SK-N-SH (cell line): Measurements from ENCODE around the gene KIF13A. TPM values are rescaled to one million over a fixed set of nuclear protein-coding genes. Genes with fewer than 3 reads are reported as not detected.
"Not testable (repeated sequence)": the region's sequence is repeated elsewhere in the genome, so short reads cannot be mapped to it uniquely, and the experiment has no call there.

Source experiments
- CTCF ChIA-PET: fragments of 300-600, 350-600 bp; formaldehyde crosslinking; extraction: SDS; loops from one replicate; lab custom pipeline; 2021; lab: Yijun Ruan, JAX
- POLR2A ChIA-PET: fragments of 350-600 bp; sonication (Branson Sonifier 250); formaldehyde crosslinking; extraction: SDS; loops from one replicate; lab custom pipeline; 2020; ENCODE audit warnings: antibody characterized with exemption, inconsistent platforms; lab: Yijun Ruan, JAX
- DNase-seq: peaks from one replicate; pipeline ENCODE4 v3.0.0; 2012
- H2AFZ ChIP-seq: fragments of 200-600 bp; sonication (generic); 2 replicates; pipeline ENCODE4 v1.8.1; 2016; ENCODE audit warnings: antibody characterized with exemption, mild to moderate bottlenecking, low read depth
- H3F3A ChIP-seq: fragments of 200-600 bp; sonication (generic); replicated peaks from 2 replicates; pipeline ENCODE3; 2016; ENCODE audit warnings: antibody characterized with exemption, mild to moderate bottlenecking; ENCODE audit not compliant: insufficient read depth
- H3K27ac ChIP-seq, 2 experiments: fragments of 200-500 bp in 1 of 2; fragments of 200-600 bp in 1 of 2; sonication (Bioruptor generic) in 1 of 2; sonication (generic), shearing (Covaris generic) in 1 of 2; 2 replicates each; pipeline versions ENCODE4 v1.5.1 to v1.6.1; 2014 to 2016; ENCODE audit warnings: low read depth in 2 of 2, inconsistent platforms in 1 of 2, low read length in 1 of 2, mild to moderate bottlenecking in 1 of 2, mixed read lengths in 1 of 2
- H3K27me3 ChIP-seq: fragments of 200-600 bp; sonication (generic), shearing (Covaris generic); 2 replicates; pipeline ENCODE4 v1.6.1; 2016; ENCODE audit warnings: mixed run types; ENCODE audit not compliant: insufficient read depth
- H3K36me3 ChIP-seq, 2 experiments: fragments of 200-500 bp in 1 of 2; fragments of 200-600 bp in 1 of 2; sonication (Bioruptor generic) in 1 of 2; sonication (generic) in 1 of 2; replicated peaks in 1 of 2; 2 replicates each; pipeline versions ENCODE3 to v1.5.1; 2014 to 2016; ENCODE audit warnings: low read length in 1 of 2, mild to moderate bottlenecking in 1 of 2; ENCODE audit not compliant: insufficient read depth in 2 of 2, control insufficient read depth in 1 of 2
- H3K4me1 ChIP-seq, 2 experiments: fragments of 200-500 bp in 1 of 2; fragments of 200-600 bp in 1 of 2; sonication (Bioruptor generic) in 1 of 2; sonication (generic), shearing (Covaris generic) in 1 of 2; 2 replicates each; pipeline versions ENCODE4 v1.5.1 to v1.6.1; 2014 to 2016; ENCODE audit warnings: low read depth in 1 of 2, low read length in 1 of 2, mixed run types in 1 of 2; ENCODE audit not compliant: insufficient read depth in 2 of 2, control insufficient read depth in 1 of 2
- H3K4me2 ChIP-seq: fragments of 200-600 bp; sonication (generic), shearing (Covaris generic); 2 replicates; pipeline ENCODE4 v1.6.1; 2017; ENCODE audit warnings: mixed run types
- H3K4me3 ChIP-seq, 2 experiments: fragments of 200-500 bp in 1 of 2; fragments of 200-600 bp in 1 of 2; sonication (Bioruptor generic) in 1 of 2; sonication (generic), shearing (Covaris generic) in 1 of 2; 2 replicates each; pipeline versions ENCODE4 v1.5.1 to v1.8.1; 2014 to 2016; ENCODE audit warnings: low read depth in 2 of 2, inconsistent platforms in 1 of 2, low read length in 1 of 2, mild to moderate bottlenecking in 1 of 2, mixed read lengths in 1 of 2, moderate library complexity in 1 of 2
- H3K79me2 ChIP-seq: fragments of 200-600 bp; sonication (generic); 2 replicates; pipeline ENCODE4 v1.8.1; 2017; ENCODE audit warnings: mild to moderate bottlenecking; ENCODE audit not compliant: insufficient read depth
- H3K9ac ChIP-seq: fragments of 200-600 bp; sonication (generic); 2 replicates; pipeline ENCODE4 v1.6.1; 2017; ENCODE audit warnings: mixed run types
- H3K9me2 ChIP-seq: fragments of 200-600 bp; sonication (generic); 2 replicates; pipeline ENCODE4 v1.6.1; 2017; ENCODE audit warnings: mixed run types
- H3K9me3 ChIP-seq: fragments of 200-600 bp; sonication (generic); 2 replicates; pipeline ENCODE4 v1.6.1; 2017; ENCODE audit warnings: mixed run types, mild to moderate bottlenecking, moderate library complexity
- H4K20me1 ChIP-seq: fragments of 200-600 bp; sonication (generic); 2 replicates; pipeline ENCODE4 v1.6.1; 2017; ENCODE audit warnings: mild to moderate bottlenecking, mixed run types; ENCODE audit not compliant: insufficient read depth
- CHD2 ChIP-seq: fragments of 150-350 bp; IDR thresholded peaks from 2 replicates; pipeline ENCODE4 v1.6.1; 2018; ENCODE audit warnings: low read length; ENCODE audit not compliant: partially characterized antibody
- ELF1 ChIP-seq: IDR thresholded peaks from 2 replicates; pipeline ENCODE4 v1.4.0; 2012
- FOSL2 ChIP-seq: IDR thresholded peaks from 2 replicates; pipeline ENCODE4 v1.4.0; 2012; ENCODE audit warnings: low read depth, mild to moderate bottlenecking, moderate library complexity, borderline replicate concordance
- FOXJ3 ChIP-seq: sonication (generic); formaldehyde crosslinking; IDR thresholded peaks from 2 replicates; pipeline ENCODE4 v1.5.1; 2020; ENCODE audit warnings: mild to moderate bottlenecking, missing genetic modification reagents
- MXI1 ChIP-seq: IDR thresholded peaks from 2 replicates; pipeline ENCODE4 v1.6.1; 2012; ENCODE audit warnings: mild to moderate bottlenecking, low read depth, low read length, improper control_type of control experiment
- NFIC ChIP-seq: IDR thresholded peaks from 2 replicates; pipeline ENCODE4 v1.4.0; 2012; ENCODE audit warnings: borderline replicate concordance
- POLR2AphosphoS5 ChIP-seq: IDR thresholded peaks from 2 replicates; pipeline ENCODE4 v1.6.1; 2012; ENCODE audit warnings: low read depth, low read length
- RAD21 ChIP-seq: IDR thresholded peaks from 2 replicates; pipeline ENCODE4 v1.6.1; 2012; ENCODE audit warnings: mild to moderate bottlenecking, low read length
- RXRA ChIP-seq: IDR thresholded peaks from 2 replicates; pipeline ENCODE4 v1.4.0; 2012; ENCODE audit warnings: low read depth, mild to moderate bottlenecking, borderline replicate concordance
- SIN3A ChIP-seq: IDR thresholded peaks from 2 replicates; pipeline ENCODE4 v1.6.1; 2012; ENCODE audit warnings: low read depth, mild to moderate bottlenecking, low read length, moderate library complexity, borderline replicate concordance
- TAF1 ChIP-seq: IDR thresholded peaks from 2 replicates; pipeline ENCODE4 v1.6.1; 2012; ENCODE audit warnings: low read depth, mild to moderate bottlenecking, low read length, moderate library complexity, borderline replicate concordance
- TCF12 ChIP-seq: IDR thresholded peaks from 2 replicates; pipeline ENCODE4 v1.4.0; 2012
- TEAD4 ChIP-seq: IDR thresholded peaks from 2 replicates; pipeline ENCODE4 v1.4.0; 2012; ENCODE audit warnings: mild to moderate bottlenecking, borderline replicate concordance; ENCODE audit not compliant: insufficient read depth
- YY1 ChIP-seq: IDR thresholded peaks from 2 replicates; pipeline ENCODE4 v1.4.0; 2012; ENCODE audit warnings: low read depth, mild to moderate bottlenecking
- WGBS: methylation state at CpG from one replicate; pipeline ENCODE4 v1.1.6; 2017; ENCODE audit warnings: low lambda C conversion rate; 5-methylcytosine and 5-hydroxymethylcytosine counted together
- polyA plus RNA-seq, 3 experiments: library from polyadenylated mRNA; depleted of rRNA; stranded (reverse); fragments of >200 nt; gene quantifications; 2 replicates each; pipeline ENCODE4 v1.2.3, GENCODE V29; 2012
- TF ChIP-seq, protein P1 (sequence below): IDR thresholded peaks from 2 replicates; pipeline ENCODE4 v1.6.1; 2012; ENCODE audit warnings: mild to moderate bottlenecking, low read depth, low read length, moderate library complexity
- TF ChIP-seq, protein P2 (sequence below): IDR thresholded peaks from 2 replicates; pipeline ENCODE4 v1.4.0; 2012; ENCODE audit warnings: low read depth
- TF ChIP-seq, protein P3 (sequence below): IDR thresholded peaks from 2 replicates; pipeline ENCODE4 v1.4.0; 2012; ENCODE audit warnings: low read depth, borderline replicate concordance
- TF ChIP-seq, protein P4 (sequence below): fragments of 150-350 bp; IDR thresholded peaks from 2 replicates; pipeline ENCODE4 v1.6.1; 2016; ENCODE audit warnings: mild to moderate bottlenecking, low read depth, low read length
- TF ChIP-seq, protein P5 (sequence below): fragments of 200-600 bp; sonication (generic); IDR thresholded peaks from 2 replicates; pipeline ENCODE4 v1.6.1; 2017; ENCODE audit warnings: antibody characterized with exemption, mild to moderate bottlenecking, moderate library complexity

The KIF13A gene
- polyA plus RNA-seq, 1 of the 3 experiments (the other 2 are of a cell fraction) = 18.2 TPM

DNA sequence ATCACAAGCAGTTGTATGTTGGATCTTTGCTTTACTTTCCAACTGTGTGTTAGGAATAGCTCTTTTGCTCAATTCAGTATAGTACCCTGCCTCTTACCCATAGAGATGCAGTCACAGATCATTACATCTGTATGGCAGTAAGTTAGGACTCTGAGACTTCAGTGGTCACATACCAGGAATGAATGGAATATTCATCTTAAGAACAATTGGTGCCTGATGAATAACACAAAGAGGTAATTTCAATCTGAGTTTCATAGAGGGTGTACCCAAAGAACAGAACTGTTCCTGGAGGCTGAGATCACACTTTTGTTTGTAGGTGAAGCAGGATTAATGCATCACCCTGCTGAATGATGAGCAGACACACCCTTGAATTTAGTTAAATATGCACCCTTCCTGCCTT lies 28.7 kb upstream of the KIF13A start (continued):
- TF ChIP-seq, protein P1, sequence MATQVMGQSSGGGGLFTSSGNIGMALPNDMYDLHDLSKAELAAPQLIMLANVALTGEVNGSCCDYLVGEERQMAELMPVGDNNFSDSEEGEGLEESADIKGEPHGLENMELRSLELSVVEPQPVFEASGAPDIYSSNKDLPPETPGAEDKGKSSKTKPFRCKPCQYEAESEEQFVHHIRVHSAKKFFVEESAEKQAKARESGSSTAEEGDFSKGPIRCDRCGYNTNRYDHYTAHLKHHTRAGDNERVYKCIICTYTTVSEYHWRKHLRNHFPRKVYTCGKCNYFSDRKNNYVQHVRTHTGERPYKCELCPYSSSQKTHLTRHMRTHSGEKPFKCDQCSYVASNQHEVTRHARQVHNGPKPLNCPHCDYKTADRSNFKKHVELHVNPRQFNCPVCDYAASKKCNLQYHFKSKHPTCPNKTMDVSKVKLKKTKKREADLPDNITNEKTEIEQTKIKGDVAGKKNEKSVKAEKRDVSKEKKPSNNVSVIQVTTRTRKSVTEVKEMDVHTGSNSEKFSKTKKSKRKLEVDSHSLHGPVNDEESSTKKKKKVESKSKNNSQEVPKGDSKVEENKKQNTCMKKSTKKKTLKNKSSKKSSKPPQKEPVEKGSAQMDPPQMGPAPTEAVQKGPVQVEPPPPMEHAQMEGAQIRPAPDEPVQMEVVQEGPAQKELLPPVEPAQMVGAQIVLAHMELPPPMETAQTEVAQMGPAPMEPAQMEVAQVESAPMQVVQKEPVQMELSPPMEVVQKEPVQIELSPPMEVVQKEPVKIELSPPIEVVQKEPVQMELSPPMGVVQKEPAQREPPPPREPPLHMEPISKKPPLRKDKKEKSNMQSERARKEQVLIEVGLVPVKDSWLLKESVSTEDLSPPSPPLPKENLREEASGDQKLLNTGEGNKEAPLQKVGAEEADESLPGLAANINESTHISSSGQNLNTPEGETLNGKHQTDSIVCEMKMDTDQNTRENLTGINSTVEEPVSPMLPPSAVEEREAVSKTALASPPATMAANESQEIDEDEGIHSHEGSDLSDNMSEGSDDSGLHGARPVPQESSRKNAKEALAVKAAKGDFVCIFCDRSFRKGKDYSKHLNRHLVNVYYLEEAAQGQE = no peak
- TF ChIP-seq NFIC = no peak

DNA sequence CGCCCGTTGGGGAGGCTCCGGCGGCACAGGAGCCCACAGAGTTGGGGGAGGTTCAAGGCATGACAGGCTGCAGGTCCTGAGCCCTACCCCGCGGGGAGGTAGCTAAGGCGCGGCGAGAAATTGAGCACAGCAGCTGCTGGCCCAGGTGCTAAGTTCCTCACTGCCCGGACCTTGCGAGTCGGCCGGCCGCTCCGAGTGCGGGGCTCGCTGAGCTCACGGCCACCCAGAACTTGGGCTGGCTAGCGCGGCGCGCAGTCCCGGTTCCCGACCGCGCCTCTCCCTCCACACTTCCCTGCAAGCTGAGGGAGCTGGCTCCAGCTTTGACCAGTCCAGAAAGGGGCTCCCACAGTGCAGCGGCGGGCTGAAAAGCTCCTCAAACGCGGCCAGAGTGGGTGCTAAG lies 23.9 kb upstream of the KIF13A start:
- H3K9me3 ChIP-seq = no peaks in the 10 kb centered on the region
- H3K27me3 ChIP-seq = no peaks in the 10 kb centered on the region
- H3K79me2 ChIP-seq = no peaks in the 10 kb centered on the region
- TF ChIP-seq FOSL2 (no peak), POLR2AphosphoS5 (no peak), YY1 (no peak), TCF12 (no peak), NFIC (no peak), MXI1 (no peak), TEAD4 (no peak), ELF1 (no peak), TAF1 (no peak), CHD2 (no peak), SIN3A (no peak), RAD21 (no peak), RXRA (no peak), FOXJ3 (CRISPR knock-in tag) (no peak)
- TF ChIP-seq, protein P2, sequence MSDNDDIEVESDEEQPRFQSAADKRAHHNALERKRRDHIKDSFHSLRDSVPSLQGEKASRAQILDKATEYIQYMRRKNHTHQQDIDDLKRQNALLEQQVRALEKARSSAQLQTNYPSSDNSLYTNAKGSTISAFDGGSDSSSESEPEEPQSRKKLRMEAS = no peak
- TF ChIP-seq, protein P3, sequence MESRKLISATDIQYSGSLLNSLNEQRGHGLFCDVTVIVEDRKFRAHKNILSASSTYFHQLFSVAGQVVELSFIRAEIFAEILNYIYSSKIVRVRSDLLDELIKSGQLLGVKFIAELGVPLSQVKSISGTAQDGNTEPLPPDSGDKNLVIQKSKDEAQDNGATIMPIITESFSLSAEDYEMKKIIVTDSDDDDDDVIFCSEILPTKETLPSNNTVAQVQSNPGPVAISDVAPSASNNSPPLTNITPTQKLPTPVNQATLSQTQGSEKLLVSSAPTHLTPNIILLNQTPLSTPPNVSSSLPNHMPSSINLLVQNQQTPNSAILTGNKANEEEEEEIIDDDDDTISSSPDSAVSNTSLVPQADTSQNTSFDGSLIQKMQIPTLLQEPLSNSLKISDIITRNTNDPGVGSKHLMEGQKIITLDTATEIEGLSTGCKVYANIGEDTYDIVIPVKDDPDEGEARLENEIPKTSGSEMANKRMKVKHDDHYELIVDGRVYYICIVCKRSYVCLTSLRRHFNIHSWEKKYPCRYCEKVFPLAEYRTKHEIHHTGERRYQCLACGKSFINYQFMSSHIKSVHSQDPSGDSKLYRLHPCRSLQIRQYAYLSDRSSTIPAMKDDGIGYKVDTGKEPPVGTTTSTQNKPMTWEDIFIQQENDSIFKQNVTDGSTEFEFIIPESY = no peak
- TF ChIP-seq, protein P4, sequence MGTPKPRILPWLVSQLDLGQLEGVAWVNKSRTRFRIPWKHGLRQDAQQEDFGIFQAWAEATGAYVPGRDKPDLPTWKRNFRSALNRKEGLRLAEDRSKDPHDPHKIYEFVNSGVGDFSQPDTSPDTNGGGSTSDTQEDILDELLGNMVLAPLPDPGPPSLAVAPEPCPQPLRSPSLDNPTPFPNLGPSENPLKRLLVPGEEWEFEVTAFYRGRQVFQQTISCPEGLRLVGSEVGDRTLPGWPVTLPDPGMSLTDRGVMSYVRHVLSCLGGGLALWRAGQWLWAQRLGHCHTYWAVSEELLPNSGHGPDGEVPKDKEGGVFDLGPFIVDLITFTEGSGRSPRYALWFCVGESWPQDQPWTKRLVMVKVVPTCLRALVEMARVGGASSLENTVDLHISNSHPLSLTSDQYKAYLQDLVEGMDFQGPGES = no peak
- TF ChIP-seq, protein P5, sequence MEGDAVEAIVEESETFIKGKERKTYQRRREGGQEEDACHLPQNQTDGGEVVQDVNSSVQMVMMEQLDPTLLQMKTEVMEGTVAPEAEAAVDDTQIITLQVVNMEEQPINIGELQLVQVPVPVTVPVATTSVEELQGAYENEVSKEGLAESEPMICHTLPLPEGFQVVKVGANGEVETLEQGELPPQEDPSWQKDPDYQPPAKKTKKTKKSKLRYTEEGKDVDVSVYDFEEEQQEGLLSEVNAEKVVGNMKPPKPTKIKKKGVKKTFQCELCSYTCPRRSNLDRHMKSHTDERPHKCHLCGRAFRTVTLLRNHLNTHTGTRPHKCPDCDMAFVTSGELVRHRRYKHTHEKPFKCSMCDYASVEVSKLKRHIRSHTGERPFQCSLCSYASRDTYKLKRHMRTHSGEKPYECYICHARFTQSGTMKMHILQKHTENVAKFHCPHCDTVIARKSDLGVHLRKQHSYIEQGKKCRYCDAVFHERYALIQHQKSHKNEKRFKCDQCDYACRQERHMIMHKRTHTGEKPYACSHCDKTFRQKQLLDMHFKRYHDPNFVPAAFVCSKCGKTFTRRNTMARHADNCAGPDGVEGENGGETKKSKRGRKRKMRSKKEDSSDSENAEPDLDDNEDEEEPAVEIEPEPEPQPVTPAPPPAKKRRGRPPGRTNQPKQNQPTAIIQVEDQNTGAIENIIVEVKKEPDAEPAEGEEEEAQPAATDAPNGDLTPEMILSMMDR = no peak
- no peaks in the 10 kb centered on the region for H3K4me1 ChIP-seq
- no peak overlapping the region for H3K27ac ChIP-seq
- H3F3A ChIP-seq = no peaks in the 10 kb centered on the region
- H3K9me2 ChIP-seq = no peaks in the 10 kb centered on the region
- POLR2A ChIA-PET = no interaction called here
- 96% methylated on average over 11 of the region's 30 CpGs for WGBS
- CTCF ChIA-PET = interaction anchor here (0.8 to 1.2 kb wide), 3 partner anchors 10 to 15 kb away, joined by 3 to 4 read pairs (median 3); no protein-coding TSS in a partner anchor
- no peak overlapping the region for H3K9ac ChIP-seq
- H3K36me3 ChIP-seq = no peaks in the 10 kb centered on the region
- H4K20me1 ChIP-seq = no peaks in the 10 kb centered on the region
- no peak for DNase-seq
- no peak overlapping the region for H3K4me3 ChIP-seq
- no peak overlapping the region for H2AFZ ChIP-seq
- no peak overlapping the region for H3K4me2 ChIP-seq

DNA sequence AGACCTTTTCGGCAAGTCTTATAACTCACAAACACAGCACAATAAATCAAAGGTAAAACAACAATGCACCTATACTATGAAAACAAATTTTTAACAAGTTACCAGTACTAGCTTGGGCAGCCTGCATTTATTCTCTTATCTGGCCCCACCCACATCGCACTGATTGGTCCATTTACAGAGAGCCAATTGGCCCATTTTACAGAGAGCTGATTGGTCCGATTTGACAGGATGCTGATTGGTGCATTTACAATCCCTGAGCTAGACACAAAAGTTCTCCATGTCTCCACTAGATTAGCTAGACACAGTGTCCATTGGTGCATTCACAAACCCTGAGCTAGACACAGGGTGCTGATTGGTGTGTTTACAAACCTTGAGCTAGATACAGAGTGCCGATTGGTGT lies 23.1 kb upstream of the KIF13A start:
- H3K4me1 ChIP-seq, H3K9ac ChIP-seq, H3K4me2 ChIP-seq, H3K27me3 ChIP-seq, POLR2A ChIA-PET, H3F3A ChIP-seq, H4K20me1 ChIP-seq, H2AFZ ChIP-seq, H3K79me2 ChIP-seq, DNase-seq, H3K4me3 ChIP-seq, H3K27ac ChIP-seq, H3K36me3 ChIP-seq, H3K9me2 ChIP-seq, H3K9me3 ChIP-seq: not testable (repeated sequence)
- WGBS = 91% methylated on average over 4 of the region's 4 CpGs
- CTCF ChIA-PET = interaction anchor here (1.1 to 1.2 kb wide), 2 partner anchors 9 to 14 kb away, joined by 3 to 4 read pairs; no protein-coding TSS in a partner anchor
